GM12878 (cell line): ENCODE data around the gene NCAM1. TPM values are rescaled to one million over a fixed set of nuclear protein-coding genes. Genes with fewer than 3 reads are reported as not detected.

Source experiments
- ATAC-seq: fragments of 200-7000 bp; cut with Tn5 transposase; 3 replicates; pipeline ENCODE4 v1.9.1; 2020; ENCODE audit warnings: mild to moderate bottlenecking, moderate library complexity
- BruUV-seq: library from RNA; stranded (reverse); fragments of 400-500 nt; replicated peaks from 2 replicates; lab custom pipeline; 2021; lab: Mats Ljungman, UMichigan
- CTCF ChIA-PET: fragments of 300-600 bp; sonication (Branson Sonifier 250); formaldehyde crosslinking; extraction: SDS; loops from one replicate; lab custom pipeline; 2021; ENCODE audit warnings: inconsistent platforms; lab: Yijun Ruan, JAX
- POLR2A ChIA-PET: fragments of 350-600 bp; formaldehyde crosslinking; extraction: SDS; loops from one replicate; lab custom pipeline; 2021; ENCODE audit warnings: inconsistent platforms; lab: Charles Lee
- RAD21 ChIA-PET: fragments of 300-600 bp; sonication (Branson Sonifier 250); formaldehyde crosslinking; loops from one replicate; lab custom pipeline; 2023; ENCODE audit warnings: antibody characterized with exemption; ENCODE audit not compliant: unreplicated experiment; lab: Charles Lee
- SMC1A ChIA-PET: fragments of 300-600 bp; sonication (Branson Sonifier 250); formaldehyde crosslinking; loops from one replicate; lab custom pipeline; 2023; ENCODE audit not compliant: unreplicated experiment, uncharacterized antibody; lab: Charles Lee
- DNase-seq: peaks from one replicate; pipeline ENCODE4 v3.0.0-alpha.2; 2011; ENCODE audit warnings: low read depth, low spot score
- FAIRE-seq: peaks from 3 replicates; lab custom pipeline; 2011; peaks lifted over from hg19 to GRCh38; lab: Jason Lieb, UNC
- H2AFZ ChIP-seq: 2 replicates; pipeline ENCODE4 v1.6.0; 2011; ENCODE audit warnings: low read depth, low read length, control low read depth; ENCODE audit not compliant: control insufficient read depth
- H3K27ac ChIP-seq: 2 replicates; pipeline ENCODE4 v1.5.1; 2011; ENCODE audit warnings: control low read depth; ENCODE audit not compliant: control insufficient read depth, insufficient read depth
- H3K27me3 ChIP-seq, 2 experiments: replicated peaks in 1 of 2; 2 replicates each; pipeline versions ENCODE4 v1.6.0 to v1.6.1; 2011; ENCODE audit warnings: low read length in 1 of 2; ENCODE audit not compliant: control insufficient read depth in 2 of 2, insufficient read depth in 2 of 2
- H3K36me3 ChIP-seq, 2 experiments: 2 replicates each; pipeline ENCODE4 v1.5.1; 2011; ENCODE audit warnings: low read length in 1 of 2; ENCODE audit not compliant: control insufficient read depth in 2 of 2, insufficient read depth in 2 of 2
- H3K4me1 ChIP-seq: 2 replicates; pipeline ENCODE4 v1.6.1; 2011; ENCODE audit warnings: mild to moderate bottlenecking, low read length, moderate library complexity, mixed read lengths; ENCODE audit not compliant: control insufficient read depth, insufficient read depth
- H3K4me2 ChIP-seq: 2 replicates; pipeline ENCODE4 v1.6.0; 2011; ENCODE audit warnings: control low read depth; ENCODE audit not compliant: control insufficient read depth, insufficient read depth
- H3K4me3 ChIP-seq: fragments of 200-600 bp; sonication (generic); 2 replicates; pipeline ENCODE4 v1.5.1; 2016
- H3K79me2 ChIP-seq: 2 replicates; pipeline ENCODE4 v1.6.0; 2011; ENCODE audit warnings: low read length; ENCODE audit not compliant: control insufficient read depth, insufficient read depth
- H3K9ac ChIP-seq: 2 replicates; pipeline ENCODE4 v1.8.0; 2011; ENCODE audit warnings: low read length, control low read depth, mixed read lengths; ENCODE audit not compliant: control insufficient read depth, insufficient read depth
- H3K9me3 ChIP-seq: replicated peaks from 3 replicates; pipeline ENCODE4 v1.5.1; 2011; ENCODE audit warnings: mild to moderate bottlenecking, low read length; ENCODE audit not compliant: control insufficient read depth, insufficient read depth
- H4K20me1 ChIP-seq: 2 replicates; pipeline ENCODE4 v1.6.0; 2011; ENCODE audit not compliant: control insufficient read depth, insufficient read depth
- KDM1A ChIP-seq: fragments of 200-600 bp; sonication (generic); IDR thresholded peaks from 2 replicates; pipeline ENCODE4 v1.6.1; 2016; ENCODE audit warnings: borderline replicate concordance
- MEF2B ChIP-seq: fragments of 450-650 bp; IDR thresholded peaks from 2 replicates; pipeline ENCODE4 v1.6.1; 2018; ENCODE audit warnings: mild to moderate bottlenecking, moderate library complexity; ENCODE audit not compliant: partially characterized antibody, poor library complexity, severe bottlenecking
- MYC ChIP-seq: IDR thresholded peaks from 2 replicates; pipeline ENCODE4 v1.6.1; 2011; ENCODE audit warnings: mild to moderate bottlenecking, low read length, moderate library complexity, inconsistent platforms; ENCODE audit not compliant: insufficient read depth, insufficient replicate concordance, insufficient read length, severe bottlenecking
- NKRF ChIP-seq: fragments of 450-650 bp; conservative IDR thresholded peaks from 2 replicates; pipeline ENCODE4 v1.6.1; 2017; ENCODE audit warnings: mild to moderate bottlenecking, moderate library complexity
- RBBP5 ChIP-seq: fragments of 200-600 bp; sonication (generic); conservative IDR thresholded peaks from 2 replicates; pipeline ENCODE4 v1.6.1; 2016
- ZNF207 ChIP-seq: fragments of 450-650 bp; IDR thresholded peaks from 2 replicates; pipeline ENCODE4 v1.6.1; 2014; ENCODE audit warnings: antibody characterized with exemption, mild to moderate bottlenecking, borderline replicate concordance
- WGBS: methylation state at CpG from one replicate; pipeline ENCODE4 v1.1.6; 2016; ENCODE audit warnings: low lambda C conversion rate; ENCODE audit not compliant: insufficient replicate concordance, insufficient coverage; ENCODE audit errors: missing lambda C conversion rate; 5-methylcytosine and 5-hydroxymethylcytosine counted together
- in situ Hi-C: fragments of 300-500 bp; cut with MboI; formaldehyde crosslinking; loops from 9 replicates; pipeline ENCODE4 v1.14.3; 2018; ENCODE audit warnings: mixed read lengths
- intact Hi-C: fragments of 100-400 bp; cut with micrococcal nuclease; formaldehyde crosslinking; loops from one replicate; pipeline ENCODE4 v1.14.2; 2022; ENCODE audit not compliant: unreplicated experiment
- polyA plus RNA-seq, 11 experiments: library from polyadenylated mRNA; depleted of rRNA in 4 of 11; unstranded in 6 of 11; stranded (reverse) in 5 of 11; fragments of >200 nt; fragmentation: Nextera tagmentation in 4 of 11; fragmentation: Illumina TruSeq in 1 of 11; extraction: Ambion mirVana in 4 of 11; extraction: Trizol in 1 of 11; gene quantifications; 1 replicate in 1 of 11; 2 replicates in 10 of 11; pipeline versions ENCODE4 v1.2.1 to v1.2.3, GENCODE V29; 2011 to 2016; ENCODE audit warnings: inconsistent platforms in 2 of 11, missing spikeins in 2 of 11, low read depth in 1 of 11
- total RNA-seq, 4 experiments: library from RNA; depleted of rRNA in 3 of 4; stranded (reverse); fragments of >200 nt in 3 of 4; fragmentation: Illumina TruSeq in 1 of 4; extraction: Trizol in 1 of 4; gene quantifications; 2 replicates each; pipeline versions ENCODE4 v1.2.1 to v1.2.3, GENCODE V29; 2013 to 2021
- TF ChIP-seq, protein P1 (sequence below): fragments of 450-650 bp; IDR thresholded peaks from 2 replicates; pipeline ENCODE4 v1.6.1; 2017; ENCODE audit warnings: mild to moderate bottlenecking, moderate library complexity

NCAM1 gene
- total and polyA plus RNA-seq, 10 of the 15 experiments (the other 5 are each of a cell fraction or from before 2014, with no cell fraction given), result 0.10 to 0.23 (median 0.11) TPM; not detected in 7

DNA sequence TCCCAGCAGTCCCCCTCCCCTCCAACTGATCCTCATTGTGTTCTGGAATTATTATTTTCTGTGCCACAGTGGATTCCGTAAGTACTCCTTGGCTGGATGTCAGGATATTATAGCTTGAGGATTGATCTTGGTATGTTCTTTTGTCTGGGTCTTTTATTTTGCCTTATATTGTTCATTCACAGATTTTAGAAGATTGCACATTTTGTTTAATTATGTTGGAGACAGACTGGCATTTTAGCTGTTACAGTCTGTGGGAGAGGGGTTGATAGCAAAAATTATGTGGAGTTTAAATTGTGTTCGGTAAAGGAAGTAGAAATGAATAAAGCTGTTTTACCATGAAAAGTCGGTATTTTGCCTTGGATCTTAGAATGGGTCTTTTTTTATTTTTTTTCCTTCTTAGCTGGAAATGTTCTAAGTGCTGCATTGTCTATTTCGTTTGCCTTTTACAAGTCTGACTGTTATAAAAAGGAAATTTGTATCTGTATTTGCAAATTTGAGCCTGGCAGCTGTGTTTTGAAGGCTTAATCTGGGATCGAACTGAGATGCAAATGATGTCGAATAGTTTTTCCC, 211.2 kb downstream of the NCAM1 start:
- no TSS peak for BruUV-seq
- Histone ChIP-seq H3K4me2 (no peak overlapping the region), H3K36me3 (no peaks in the 10 kb centered on the region), H3K4me3 (no peak overlapping the region), H3K27me3 (peaks cover 0 to 8% of the 10 kb centered on the region in 2 experiments; a peak in 2 of 4 replicates), H4K20me1 (no peaks in the 10 kb centered on the region), H3K9me3 (no peaks in the 10 kb centered on the region), H3K4me1 (no peaks in the 10 kb centered on the region), H2AFZ (no peak overlapping the region), H3K9ac (no peak overlapping the region), H3K79me2 (no peaks in the 10 kb centered on the region), H3K27ac (no peak overlapping the region)
- ATAC-seq (no peak), DNase-seq (no peak), FAIRE-seq (no peak)
- WGBS, result 32% methylated on average over 6 of the region's 6 CpGs
- intact Hi-C loops (no loop called here), in situ Hi-C loops (no loop called here)
- CTCF ChIA-PET, result no interaction called here
- SMC1A ChIA-PET, result interaction anchor here (0.8 kb wide), 1 partner anchor 14 kb away, joined by 3 read pairs; no protein-coding TSS in a partner anchor
- POLR2A ChIA-PET, result no interaction called here
- TF ChIP-seq KDM1A, result no peak
- no peak for TF ChIP-seq ZNF207
- no peak for TF ChIP-seq RBBP5
- no peak for TF ChIP-seq MEF2B
- no peak for TF ChIP-seq NKRF
- TF ChIP-seq MYC, result no peak
- TF ChIP-seq, protein P1, sequence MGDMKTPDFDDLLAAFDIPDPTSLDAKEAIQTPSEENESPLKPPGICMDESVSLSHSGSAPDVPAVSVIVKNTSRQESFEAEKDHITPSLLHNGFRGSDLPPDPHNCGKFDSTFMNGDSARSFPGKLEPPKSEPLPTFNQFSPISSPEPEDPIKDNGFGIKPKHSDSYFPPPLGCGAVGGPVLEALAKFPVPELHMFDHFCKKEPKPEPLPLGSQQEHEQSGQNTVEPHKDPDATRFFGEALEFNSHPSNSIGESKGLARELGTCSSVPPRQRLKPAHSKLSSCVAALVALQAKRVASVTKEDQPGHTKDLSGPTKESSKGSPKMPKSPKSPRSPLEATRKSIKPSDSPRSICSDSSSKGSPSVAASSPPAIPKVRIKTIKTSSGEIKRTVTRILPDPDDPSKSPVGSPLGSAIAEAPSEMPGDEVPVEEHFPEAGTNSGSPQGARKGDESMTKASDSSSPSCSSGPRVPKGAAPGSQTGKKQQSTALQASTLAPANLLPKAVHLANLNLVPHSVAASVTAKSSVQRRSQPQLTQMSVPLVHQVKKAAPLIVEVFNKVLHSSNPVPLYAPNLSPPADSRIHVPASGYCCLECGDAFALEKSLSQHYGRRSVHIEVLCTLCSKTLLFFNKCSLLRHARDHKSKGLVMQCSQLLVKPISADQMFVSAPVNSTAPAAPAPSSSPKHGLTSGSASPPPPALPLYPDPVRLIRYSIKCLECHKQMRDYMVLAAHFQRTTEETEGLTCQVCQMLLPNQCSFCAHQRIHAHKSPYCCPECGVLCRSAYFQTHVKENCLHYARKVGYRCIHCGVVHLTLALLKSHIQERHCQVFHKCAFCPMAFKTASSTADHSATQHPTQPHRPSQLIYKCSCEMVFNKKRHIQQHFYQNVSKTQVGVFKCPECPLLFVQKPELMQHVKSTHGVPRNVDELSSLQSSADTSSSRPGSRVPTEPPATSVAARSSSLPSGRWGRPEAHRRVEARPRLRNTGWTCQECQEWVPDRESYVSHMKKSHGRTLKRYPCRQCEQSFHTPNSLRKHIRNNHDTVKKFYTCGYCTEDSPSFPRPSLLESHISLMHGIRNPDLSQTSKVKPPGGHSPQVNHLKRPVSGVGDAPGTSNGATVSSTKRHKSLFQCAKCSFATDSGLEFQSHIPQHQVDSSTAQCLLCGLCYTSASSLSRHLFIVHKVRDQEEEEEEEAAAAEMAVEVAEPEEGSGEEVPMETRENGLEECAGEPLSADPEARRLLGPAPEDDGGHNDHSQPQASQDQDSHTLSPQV, result no peak
- RAD21 ChIA-PET, result no interaction called here
